ENCODE results near the gene DNAH17.

DNAH17 gene

GRCh38 chr17:78392295-78392694 lies 184.9 kb downstream of the DNAH17 start:
- Histone ChIP-seq H3K27ac (no peak overlapping the region), H3K4me1 (peaks cover 4% of the 10 kb centered on the region), H3K4me3 (ENCODE audit: low read depth, low read length) (no peak overlapping the region)

GRCh38 chr17:78391843-78392242 lies 185.4 kb downstream of the DNAH17 start:
- H3K9ac ChIP-seq, result no peak overlapping the region
- no peak overlapping the region for H3K4me3 ChIP-seq (ENCODE audit: low read depth, low read length)
- no peaks in the 10 kb centered on the region for H3K36me3 ChIP-seq (ENCODE audit: control insufficient read depth, insufficient read depth, low read length)
- no peaks in the 10 kb centered on the region for H3K9me3 ChIP-seq (ENCODE audit: control insufficient read depth, low read length)
- no peak overlapping the region for H3K27ac ChIP-seq
- peaks cover 89% of the 10 kb centered on the region for H3K79me2 ChIP-seq
- no peak overlapping the region for H3K4me2 ChIP-seq (ENCODE audit: low read length)
- no peaks in the 10 kb centered on the region for H3K27me3 ChIP-seq (ENCODE audit: control insufficient read depth, insufficient read depth, low read length)
- TF ChIP-seq CTCF (IDR thresholded peaks at IDR 0.05), result no peak
- no peak overlapping the region for H2AFZ ChIP-seq
- peaks cover 4% of the 10 kb centered on the region for H3K4me1 ChIP-seq

More at GRCh38 chr17:78392295-78392694, 184.9 kb downstream of the DNAH17 start:
- Histone ChIP-seq H3K9ac (no peak overlapping the region), H3K36me3 (ENCODE audit: control insufficient read depth, insufficient read depth, low read length) (no peaks in the 10 kb centered on the region), H3K4me2 (ENCODE audit: low read length) (no peak overlapping the region), H3K9me3 (ENCODE audit: control insufficient read depth, low read length) (no peaks in the 10 kb centered on the region), H3K27me3 (ENCODE audit: control insufficient read depth, insufficient read depth, low read length) (no peaks in the 10 kb centered on the region), H3K79me2 (peaks cover 90% of the 10 kb centered on the region), H2AFZ (no peak overlapping the region)
- no peak for TF ChIP-seq CTCF (IDR thresholded peaks at IDR 0.05)

DNA sequence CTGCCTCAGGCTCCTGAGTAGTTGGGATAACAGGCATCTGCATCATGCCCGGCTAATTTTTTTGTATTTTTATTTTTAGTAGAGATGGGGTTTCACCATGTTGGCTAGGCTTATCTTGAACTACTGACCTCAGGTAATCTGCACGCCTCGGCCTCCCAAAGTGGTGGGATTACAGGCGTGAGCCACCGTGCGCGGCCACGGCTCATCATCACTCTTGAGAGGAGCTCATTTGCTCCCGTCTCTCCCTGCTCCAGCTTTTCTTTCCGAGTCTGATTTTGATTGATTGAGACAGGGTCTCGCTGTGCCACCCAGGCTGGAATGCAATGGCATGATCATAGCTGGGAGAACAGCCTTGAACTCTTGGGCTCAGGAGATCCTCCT lies 186.2 kb downstream of the DNAH17 start:
- Histone ChIP-seq H3K36me3 (ENCODE audit: control insufficient read depth, insufficient read depth, low read length) (no peaks in the 10 kb centered on the region), H2AFZ (no peak overlapping the region), H3K9ac (no peak overlapping the region), H3K4me3 (ENCODE audit: low read depth, low read length) (no peak overlapping the region), H3K79me2 (peaks cover 86% of the 10 kb centered on the region), H3K4me2 (ENCODE audit: low read length) (no peak overlapping the region), H3K27ac (no peak overlapping the region), H3K27me3 (ENCODE audit: control insufficient read depth, insufficient read depth, low read length) (no peaks in the 10 kb centered on the region), H3K9me3 (ENCODE audit: control insufficient read depth, low read length) (no peaks in the 10 kb centered on the region), H3K4me1 (peaks cover 9% of the 10 kb centered on the region)
- no peak for TF ChIP-seq CTCF (IDR thresholded peaks at IDR 0.05)

GRCh38 chr17:78390241-78391050 lies 186.8 kb downstream of the DNAH17 start:
- no peak overlapping the region for H3K4me2 ChIP-seq (ENCODE audit: low read length)
- no peaks in the 10 kb centered on the region for H3K36me3 ChIP-seq (ENCODE audit: control insufficient read depth, insufficient read depth, low read length)
- peaks cover 14% of the 10 kb centered on the region for H3K4me1 ChIP-seq
- no peak for TF ChIP-seq CTCF (IDR thresholded peaks at IDR 0.05)
- H3K27me3 ChIP-seq (ENCODE audit: control insufficient read depth, insufficient read depth, low read length), result no peaks in the 10 kb centered on the region
- H3K9ac ChIP-seq, result no peak overlapping the region
- peaks cover 83% of the 10 kb centered on the region for H3K79me2 ChIP-seq
- H3K9me3 ChIP-seq (ENCODE audit: control insufficient read depth, low read length), result no peaks in the 10 kb centered on the region
- no peak overlapping the region for H3K27ac ChIP-seq
- H3K4me3 ChIP-seq (ENCODE audit: low read depth, low read length), result no peak overlapping the region
- H2AFZ ChIP-seq, result no peak overlapping the region
